ENCODE measurements around the gene TMEM272.
"Not testable (repeated sequence)": the region's sequence is repeated elsewhere in the genome, so short reads cannot be mapped to it uniquely, and the experiment has no call there.

TMEM272 gene

GRCh38 chr13:51825165-51825592 is 19.8 kb downstream of the TMEM272 start:
- DNase-seq (ENCODE audit: low read depth): no peak

- not testable (repeated sequence) for DNase-seq (ENCODE audit: low read depth)
Observed at GRCh38 chr13:51824712-51825111, 20.3 kb downstream of the TMEM272 start.

GRCh38 chr13:51823863-51824262 is 21.1 kb downstream of the TMEM272 start:
- no peak for DNase-seq (ENCODE audit: low read depth)

- DNase-seq (ENCODE audit: low read depth): no peak
Observed at GRCh38 chr13:51823359-51823758, 21.6 kb downstream of the TMEM272 start.

GRCh38 chr13:51822106-51822815 is 22.7 kb downstream of the TMEM272 start:
- no peak for DNase-seq (ENCODE audit: low read depth)

GRCh38 chr13:51821606-51822005 is 23.4 kb downstream of the TMEM272 start:
- DNase-seq (ENCODE audit: low read depth): no peak

GRCh38 chr13:51820016-51820597 is 24.9 kb downstream of the TMEM272 start:
- no peak for DNase-seq (ENCODE audit: low read depth)

- no peak for DNase-seq (ENCODE audit: low read depth)
Observed at GRCh38 chr13:51819544-51819943, 25.4 kb downstream of the TMEM272 start.

GRCh38 chr13:51818781-51819511 is 26.0 kb downstream of the TMEM272 start:
- DNase-seq (ENCODE audit: low read depth): no peak

GRCh38 chr13:51818276-51818675 is 26.7 kb downstream of the TMEM272 start:
- DNase-seq (ENCODE audit: low read depth): no peak

- DNase-seq (ENCODE audit: low read depth): no peak
Observed at GRCh38 chr13:51817717-51818116, 27.3 kb downstream of the TMEM272 start.

GRCh38 chr13:51816604-51817249 is 28.2 kb downstream of the TMEM272 start:
- DNase-seq (ENCODE audit: low read depth): peak; percentile 27

- DNase-seq (ENCODE audit: low read depth): no peak
Observed at GRCh38 chr13:51815848-51816247, 29.1 kb downstream of the TMEM272 start.

- DNase-seq (ENCODE audit: low read depth): peak; percentile 71
Observed at GRCh38 chr13:51814825-51815650, 29.9 kb downstream of the TMEM272 start.

- no peak for DNase-seq (ENCODE audit: low read depth)
Observed at GRCh38 chr13:51814071-51814470, 30.9 kb downstream of the TMEM272 start.

- DNase-seq (ENCODE audit: low read depth): no peak
Observed at GRCh38 chr13:51811920-51812451, 33.0 kb downstream of the TMEM272 start.

- no peak for DNase-seq (ENCODE audit: low read depth)
Observed at GRCh38 chr13:51811046-51811445, 33.9 kb downstream of the TMEM272 start.

GRCh38 chr13:51808811-51809210 is 36.2 kb downstream of the TMEM272 start:
- no peak for DNase-seq (ENCODE audit: low read depth)

- DNase-seq (ENCODE audit: low read depth): no peak
Observed at GRCh38 chr13:51807041-51807440, 37.9 kb downstream of the TMEM272 start.

GRCh38 chr13:51806566-51806965 is 38.4 kb downstream of the TMEM272 start:
- no peak for DNase-seq (ENCODE audit: low read depth)

- no peak for DNase-seq (ENCODE audit: low read depth)
Observed at GRCh38 chr13:51805925-51806324, 39.1 kb downstream of the TMEM272 start.
